Cardiac muscle cell (in vitro differentiated cells and primary cell): Measurements from ENCODE around the gene GSTCD. TPM values are rescaled to one million over a fixed set of nuclear protein-coding genes. Genes with fewer than 3 reads are reported as not detected.

ENCODE experiments used
- DNase-seq, 2 donors: peaks; one replicate each; pipeline versions ENCODE4 v3.0.0 to v3.0.0-alpha.2; 2010 to 2017; ENCODE audit warnings: low read depth in 1 of 2, low spot score in 1 of 2
- H3K27ac ChIP-seq: fragments of 200-600 bp; sonication (generic); 2 replicates; pipeline ENCODE4 v1.5.1; 2016
- H3K27me3 ChIP-seq: fragments of 200-600 bp; sonication (generic); 2 replicates; pipeline ENCODE4 v1.6.0; 2016; ENCODE audit warnings: control low read depth
- H3K36me3 ChIP-seq: fragments of 200-600 bp; sonication (generic); 2 replicates; pipeline ENCODE4 v1.5.1; 2016; ENCODE audit warnings: control low read depth
- H3K4me1 ChIP-seq: fragments of 200-600 bp; sonication (generic); 2 replicates; pipeline ENCODE4 v1.8.1; 2017; ENCODE audit warnings: low read depth, mild to moderate bottlenecking, mixed run types
- H3K4me3 ChIP-seq: fragments of 200-600 bp; sonication (generic); 2 replicates; pipeline ENCODE4 v1.5.1; 2016; ENCODE audit warnings: mild to moderate bottlenecking
- H3K9me3 ChIP-seq: fragments of 200-600 bp; sonication (generic); 2 replicates; pipeline ENCODE4 v1.5.1; 2017; ENCODE audit warnings: low read depth, mild to moderate bottlenecking, control low read depth
- polyA plus RNA-seq: library from polyadenylated mRNA; unstranded; fragments of >200 nt; fragmentation: Nextera tagmentation; extraction: Ambion mirVana; gene quantifications from 2 replicates; pipeline ENCODE4 v1.2.1, GENCODE V29; 2016
- total RNA-seq: library from RNA; depleted of rRNA; stranded (reverse); fragments of >200 nt; gene quantifications from 2 replicates; pipeline ENCODE4 v1.2.3, GENCODE V29; 2016
- TF ChIP-seq, protein P1 (sequence below): IDR thresholded peaks from 2 replicates; pipeline ENCODE4 v1.5.1; 2012; ENCODE audit warnings: low read depth, mild to moderate bottlenecking, low read length

GSTCD gene
- total and polyA plus RNA-seq, 2 experiments from 2014 or later = 6.9 to 22.3 TPM

DNA sequence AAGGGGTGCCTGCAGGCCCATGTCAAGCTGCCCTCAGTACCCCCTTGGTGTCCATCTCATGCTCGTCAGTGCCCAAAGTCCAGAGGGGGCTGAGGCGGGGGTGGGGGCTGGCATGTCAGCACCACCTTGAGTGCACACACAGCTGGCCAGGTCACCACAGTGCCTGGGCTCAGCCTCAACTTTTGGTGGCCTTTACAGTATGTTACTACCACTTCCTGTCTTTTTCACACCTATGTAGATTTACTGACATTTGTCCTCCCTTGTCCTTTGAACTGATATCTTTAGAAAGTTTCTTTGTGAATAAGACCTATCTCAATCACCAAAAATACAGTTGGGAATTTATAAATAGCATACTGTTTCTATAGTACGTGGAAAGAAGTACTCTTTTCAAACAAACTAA is 128.0 kb downstream of the GSTCD start:
- Histone ChIP-seq H3K27ac (no peak overlapping the region), H3K9me3 (no peaks in the 10 kb centered on the region), H3K36me3 (peaks cover 3% of the 10 kb centered on the region), H3K4me3 (no peak overlapping the region), H3K4me1 (no peaks in the 10 kb centered on the region), H3K27me3 (no peaks in the 10 kb centered on the region)
- TF ChIP-seq, protein P1, sequence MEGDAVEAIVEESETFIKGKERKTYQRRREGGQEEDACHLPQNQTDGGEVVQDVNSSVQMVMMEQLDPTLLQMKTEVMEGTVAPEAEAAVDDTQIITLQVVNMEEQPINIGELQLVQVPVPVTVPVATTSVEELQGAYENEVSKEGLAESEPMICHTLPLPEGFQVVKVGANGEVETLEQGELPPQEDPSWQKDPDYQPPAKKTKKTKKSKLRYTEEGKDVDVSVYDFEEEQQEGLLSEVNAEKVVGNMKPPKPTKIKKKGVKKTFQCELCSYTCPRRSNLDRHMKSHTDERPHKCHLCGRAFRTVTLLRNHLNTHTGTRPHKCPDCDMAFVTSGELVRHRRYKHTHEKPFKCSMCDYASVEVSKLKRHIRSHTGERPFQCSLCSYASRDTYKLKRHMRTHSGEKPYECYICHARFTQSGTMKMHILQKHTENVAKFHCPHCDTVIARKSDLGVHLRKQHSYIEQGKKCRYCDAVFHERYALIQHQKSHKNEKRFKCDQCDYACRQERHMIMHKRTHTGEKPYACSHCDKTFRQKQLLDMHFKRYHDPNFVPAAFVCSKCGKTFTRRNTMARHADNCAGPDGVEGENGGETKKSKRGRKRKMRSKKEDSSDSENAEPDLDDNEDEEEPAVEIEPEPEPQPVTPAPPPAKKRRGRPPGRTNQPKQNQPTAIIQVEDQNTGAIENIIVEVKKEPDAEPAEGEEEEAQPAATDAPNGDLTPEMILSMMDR = no peak
- DNase-seq = no peak

DNA sequence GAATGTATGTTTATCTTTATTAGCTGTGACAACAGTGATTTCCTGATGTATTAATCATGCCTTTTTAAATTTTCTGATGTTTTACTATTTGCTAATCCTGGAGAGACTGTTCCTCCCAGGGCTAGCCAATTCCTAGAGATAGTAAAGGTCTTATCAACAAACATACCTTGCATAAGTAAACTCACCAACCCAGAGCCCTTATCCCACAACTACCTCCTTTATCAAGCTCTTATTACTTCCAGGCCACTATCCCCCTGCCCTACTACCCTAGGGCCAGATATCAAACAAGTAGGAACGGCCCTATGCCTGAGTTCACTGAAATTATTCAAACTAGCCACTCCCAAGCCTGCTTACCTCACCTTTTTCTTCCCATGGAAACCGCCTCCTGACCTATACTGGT is 128.5 kb downstream of the GSTCD start:
- Histone ChIP-seq H3K27me3 (no peaks in the 10 kb centered on the region), H3K9me3 (no peaks in the 10 kb centered on the region), H3K4me3 (no peak overlapping the region), H3K4me1 (no peaks in the 10 kb centered on the region), H3K36me3 (peaks cover 3% of the 10 kb centered on the region), H3K27ac (no peak overlapping the region)
- DNase-seq = no peak
- TF ChIP-seq, protein P1 = no peak

DNA sequence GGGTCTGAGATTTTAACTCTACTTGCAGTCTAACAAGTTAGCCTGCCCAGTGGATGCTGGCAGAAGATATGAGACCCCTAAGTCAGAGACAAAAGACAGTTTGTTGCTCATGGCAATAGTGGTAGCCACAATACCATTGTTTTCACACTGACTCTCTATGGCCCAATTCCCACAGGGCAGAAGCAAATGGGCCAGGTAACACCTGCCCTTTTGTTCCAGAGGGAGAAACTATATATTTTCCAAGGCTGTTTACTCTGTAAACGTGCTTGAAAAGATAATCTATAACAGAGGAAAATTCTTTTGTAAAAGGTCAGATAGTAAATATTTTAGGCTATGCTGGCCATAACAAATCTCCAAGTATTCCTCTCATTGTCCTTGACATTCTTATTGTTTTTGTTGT is 129.5 kb downstream of the GSTCD start:
- Histone ChIP-seq H3K27ac (no peak overlapping the region), H3K27me3 (no peaks in the 10 kb centered on the region), H3K36me3 (peaks cover 3% of the 10 kb centered on the region), H3K9me3 (no peaks in the 10 kb centered on the region), H3K4me1 (no peaks in the 10 kb centered on the region), H3K4me3 (no peak overlapping the region)
- DNase-seq = no peak
- TF ChIP-seq, protein P1 = no peak

DNA sequence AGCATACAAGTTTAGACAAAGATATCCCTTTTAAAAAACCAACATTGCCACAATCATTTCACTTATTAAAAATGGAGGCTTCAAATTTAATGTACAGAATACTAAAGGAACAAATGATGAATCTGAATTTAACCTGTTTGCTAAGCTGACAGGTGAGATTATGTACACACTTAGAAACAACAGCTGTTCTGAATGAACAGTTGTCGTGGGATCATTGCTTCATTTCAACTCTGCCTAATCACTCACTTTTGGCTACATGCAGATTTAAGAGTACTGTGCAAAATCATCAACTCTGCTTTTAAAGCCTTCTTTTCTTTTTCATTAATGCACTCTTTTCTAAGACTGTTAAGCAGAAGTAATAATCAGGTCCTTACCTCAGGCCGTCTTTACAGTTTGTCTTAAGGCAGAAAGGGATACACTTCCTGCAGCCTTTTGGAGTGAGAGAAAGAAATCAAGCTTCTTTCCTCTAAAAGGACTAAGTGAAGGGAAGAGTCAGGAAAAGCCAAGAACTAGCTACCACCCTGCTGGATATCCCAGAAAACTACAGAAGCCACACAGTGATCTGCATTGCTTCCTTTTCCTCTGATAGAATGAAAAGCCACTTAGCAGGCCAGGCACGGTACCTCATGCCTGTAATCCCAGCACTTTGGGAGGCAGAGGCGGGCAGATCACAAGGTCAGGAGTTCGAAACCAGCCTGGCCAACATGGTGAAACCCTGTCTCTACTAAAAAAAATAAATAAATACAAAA is 132.0 kb downstream of the GSTCD start:
- Histone ChIP-seq H3K4me1 (no peaks in the 10 kb centered on the region), H3K27me3 (no peaks in the 10 kb centered on the region), H3K27ac (no peak overlapping the region), H3K9me3 (no peaks in the 10 kb centered on the region), H3K36me3 (peaks cover 3% of the 10 kb centered on the region), H3K4me3 (no peak overlapping the region)
- TF ChIP-seq, protein P1 = no peak
- no peak for DNase-seq

DNA sequence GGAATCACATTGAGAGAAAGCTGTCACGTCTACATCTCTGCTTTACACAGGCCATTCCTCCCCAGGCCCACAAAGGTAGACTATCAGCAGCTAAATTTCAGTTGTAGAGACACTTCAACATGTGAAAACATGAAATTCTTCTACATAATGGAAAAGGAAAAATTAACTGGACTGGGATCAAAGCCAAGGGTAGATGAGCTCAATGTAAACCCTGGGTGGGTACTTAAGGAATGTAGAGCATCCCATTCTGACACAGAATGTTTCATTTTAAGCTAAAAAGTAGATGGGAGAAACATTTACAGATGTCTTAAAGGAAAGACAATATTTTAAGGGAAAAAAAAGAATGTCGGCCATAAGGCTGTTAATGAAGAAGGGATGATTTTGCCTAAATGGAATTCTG is 135.4 kb downstream of the GSTCD start:
- no peak overlapping the region for H3K4me3 ChIP-seq
- TF ChIP-seq, protein P1 = no peak
- H3K27ac ChIP-seq = no peak overlapping the region
- DNase-seq = no peak
- H3K36me3 ChIP-seq = no peaks in the 10 kb centered on the region
- H3K27me3 ChIP-seq = no peaks in the 10 kb centered on the region
- H3K9me3 ChIP-seq = no peaks in the 10 kb centered on the region
- H3K4me1 ChIP-seq = no peaks in the 10 kb centered on the region
